IgD-negative memory B cell (primary cell): ENCODE data around the gene HTR4. TPM values are rescaled to one million over a fixed set of nuclear protein-coding genes. Genes with fewer than 3 reads are reported as not detected.

ENCODE experiments used
- H3K27ac Mint-ChIP-seq, 3 donors: one replicate each; pipeline ENCODE4 v1.8.0; 2020 to 2022; ENCODE audit warnings: mild to moderate bottlenecking in 3 of 3, mixed read lengths in 3 of 3, moderate library complexity in 1 of 3
- H3K27me3 Mint-ChIP-seq: one replicate; pipeline ENCODE4 v1.8.0; 2021; ENCODE audit warnings: mixed read lengths
- H3K36me3 Mint-ChIP-seq: one replicate; pipeline ENCODE4 v1.8.0; 2020; ENCODE audit warnings: mild to moderate bottlenecking, mixed read lengths
- H3K4me1 Mint-ChIP-seq, 3 donors: one replicate each; pipeline ENCODE4 v1.8.0; 2020 to 2022; ENCODE audit warnings: mixed read lengths in 3 of 3, mild to moderate bottlenecking in 1 of 3
- H3K4me3 Mint-ChIP-seq, 4 donors: one replicate each; pipeline ENCODE4 v1.8.0; 2020 to 2022; ENCODE audit warnings: mild to moderate bottlenecking in 4 of 4, mixed read lengths in 4 of 4, moderate library complexity in 3 of 4
- H3K9me3 Mint-ChIP-seq, 3 donors: one replicate each; pipeline ENCODE4 v1.8.0; 2020 to 2021; ENCODE audit warnings: mixed read lengths in 3 of 3, mild to moderate bottlenecking in 1 of 3
- polyA plus RNA-seq: library from polyadenylated mRNA; unstranded; fragments of 300-500 nt; fragmentation: Illumina TruSeq; gene quantifications from one replicate; pipeline ENCODE4 v1.2.3, GENCODE V29; 2021

Gene HTR4
- polyA plus RNA-seq, 1 donor from 2014 or later, result not detected

- Mint-ChIP-seq H3K4me1 (no peaks in the 10 kb centered on the region), H3K4me3 (no peak overlapping the region), H3K27me3 (peaks cover 4% of the 10 kb centered on the region), H3K9me3 (no peaks in the 10 kb centered on the region), H3K27ac (no peak overlapping the region), H3K36me3 (no peaks in the 10 kb centered on the region)
Measured at GRCh38 chr5:148606296-148606695, 48.0 kb downstream of the HTR4 start.

GRCh38 chr5:148599187-148599586, 55.1 kb downstream of the HTR4 start:
- peaks cover 4% of the 10 kb centered on the region for H3K27me3 Mint-ChIP-seq
- H3K4me3 Mint-ChIP-seq, result no peak overlapping the region
- no peaks in the 10 kb centered on the region for H3K36me3 Mint-ChIP-seq
- H3K9me3 Mint-ChIP-seq, result peaks cover 0 to 6% (median 2%) of the 10 kb centered on the region in 3 donors
- H3K4me1 Mint-ChIP-seq, result no peaks in the 10 kb centered on the region
- no peak overlapping the region for H3K27ac Mint-ChIP-seq

GRCh38 chr5:148595697-148596096, 58.6 kb downstream of the HTR4 start:
- peaks cover 4% of the 10 kb centered on the region for H3K27me3 Mint-ChIP-seq
- no peaks in the 10 kb centered on the region for H3K4me1 Mint-ChIP-seq
- no peak overlapping the region for H3K4me3 Mint-ChIP-seq
- no peak overlapping the region for H3K27ac Mint-ChIP-seq
- H3K36me3 Mint-ChIP-seq, result no peaks in the 10 kb centered on the region
- H3K9me3 Mint-ChIP-seq, result peaks cover 0 to 6% (median 2%) of the 10 kb centered on the region in 3 donors

GRCh38 chr5:148586796-148587195, 67.5 kb downstream of the HTR4 start:
- H3K36me3 Mint-ChIP-seq, result no peaks in the 10 kb centered on the region
- no peak overlapping the region for H3K4me3 Mint-ChIP-seq
- H3K9me3 Mint-ChIP-seq, result no peaks in the 10 kb centered on the region
- H3K4me1 Mint-ChIP-seq, result no peaks in the 10 kb centered on the region
- no peaks in the 10 kb centered on the region for H3K27me3 Mint-ChIP-seq
- H3K27ac Mint-ChIP-seq, result no peak overlapping the region

GRCh38 chr5:148585988-148586387, 68.3 kb downstream of the HTR4 start:
- Mint-ChIP-seq H3K9me3 (peaks cover 0 to 4% (median 0%) of the 10 kb centered on the region in 3 donors), H3K27me3 (no peaks in the 10 kb centered on the region), H3K4me1 (no peaks in the 10 kb centered on the region), H3K36me3 (no peaks in the 10 kb centered on the region), H3K4me3 (no peak overlapping the region), H3K27ac (no peak overlapping the region)

- no peaks in the 10 kb centered on the region for H3K27me3 Mint-ChIP-seq
- no peak overlapping the region for H3K4me3 Mint-ChIP-seq
- peaks cover 0 to 10% (median 2%) of the 10 kb centered on the region in 3 donors for H3K9me3 Mint-ChIP-seq
- no peaks in the 10 kb centered on the region for H3K4me1 Mint-ChIP-seq
- H3K27ac Mint-ChIP-seq, result no peak overlapping the region
- H3K36me3 Mint-ChIP-seq, result no peaks in the 10 kb centered on the region
Measured at GRCh38 chr5:148584103-148584502, 70.2 kb downstream of the HTR4 start.

GRCh38 chr5:148583421-148583965, 70.8 kb downstream of the HTR4 start:
- H3K4me1 Mint-ChIP-seq, result no peaks in the 10 kb centered on the region
- no peak overlapping the region for H3K27ac Mint-ChIP-seq
- H3K36me3 Mint-ChIP-seq, result no peaks in the 10 kb centered on the region

GRCh38 chr5:148574167-148574566, 80.2 kb downstream of the HTR4 start:
- H3K27ac Mint-ChIP-seq, result no peak overlapping the region
- H3K4me3 Mint-ChIP-seq, result no peak overlapping the region
- no peaks in the 10 kb centered on the region for H3K4me1 Mint-ChIP-seq
- H3K9me3 Mint-ChIP-seq, result no peaks in the 10 kb centered on the region
- no peaks in the 10 kb centered on the region for H3K36me3 Mint-ChIP-seq
- H3K27me3 Mint-ChIP-seq, result peaks cover 6% of the 10 kb centered on the region

More at GRCh38 chr5:148583421-148583965, 70.8 kb downstream of the HTR4 start:
- H3K9me3 Mint-ChIP-seq, result peaks cover 0 to 10% (median 2%) of the 10 kb centered on the region in 3 donors
- no peak overlapping the region for H3K4me3 Mint-ChIP-seq
- H3K27me3 Mint-ChIP-seq, result no peaks in the 10 kb centered on the region

GRCh38 chr5:148573374-148573773, 81.0 kb downstream of the HTR4 start:
- H3K27ac Mint-ChIP-seq, result no peak overlapping the region

GRCh38 chr5:148569948-148570347, 84.4 kb downstream of the HTR4 start:
- no peaks in the 10 kb centered on the region for H3K4me1 Mint-ChIP-seq
- no peak overlapping the region for H3K27ac Mint-ChIP-seq
- peaks cover 0 to 2% (median 0%) of the 10 kb centered on the region in 3 donors for H3K9me3 Mint-ChIP-seq
- no peaks in the 10 kb centered on the region for H3K36me3 Mint-ChIP-seq
- peaks cover 7% of the 10 kb centered on the region for H3K27me3 Mint-ChIP-seq
- no peak overlapping the region for H3K4me3 Mint-ChIP-seq

More at GRCh38 chr5:148573374-148573773, 81.0 kb downstream of the HTR4 start:
- Mint-ChIP-seq H3K27me3 (peaks cover 7% of the 10 kb centered on the region), H3K9me3 (no peaks in the 10 kb centered on the region), H3K4me3 (no peak overlapping the region), H3K4me1 (no peaks in the 10 kb centered on the region), H3K36me3 (no peaks in the 10 kb centered on the region)

GRCh38 chr5:148565148-148565547, 89.2 kb downstream of the HTR4 start:
- H3K27ac Mint-ChIP-seq, result no peak overlapping the region
- H3K4me1 Mint-ChIP-seq, result no peaks in the 10 kb centered on the region
- H3K9me3 Mint-ChIP-seq, result peaks cover 0 to 2% (median 0%) of the 10 kb centered on the region in 3 donors
- no peaks in the 10 kb centered on the region for H3K36me3 Mint-ChIP-seq
- H3K27me3 Mint-ChIP-seq, result peaks cover 4% of the 10 kb centered on the region
- H3K4me3 Mint-ChIP-seq, result no peak overlapping the region

- peaks cover 3% of the 10 kb centered on the region for H3K27me3 Mint-ChIP-seq
- no peaks in the 10 kb centered on the region for H3K36me3 Mint-ChIP-seq
- H3K27ac Mint-ChIP-seq, result peak overlapping the region in 1 of 3 donors; percentile 36
- H3K4me3 Mint-ChIP-seq, result no peak overlapping the region
- no peaks in the 10 kb centered on the region for H3K4me1 Mint-ChIP-seq
- H3K9me3 Mint-ChIP-seq, result peaks cover 0 to 2% (median 0%) of the 10 kb centered on the region in 3 donors
Measured at GRCh38 chr5:148563021-148563420, 91.3 kb downstream of the HTR4 start.

- Mint-ChIP-seq H3K36me3 (no peaks in the 10 kb centered on the region), H3K27me3 (peaks cover 3% of the 10 kb centered on the region), H3K4me3 (no peak overlapping the region), H3K9me3 (peaks cover 0 to 2% (median 0%) of the 10 kb centered on the region in 3 donors), H3K4me1 (no peaks in the 10 kb centered on the region), H3K27ac (no peak overlapping the region)
Measured at GRCh38 chr5:148561801-148562311, 92.5 kb downstream of the HTR4 start.

- Mint-ChIP-seq H3K9me3 (no peaks in the 10 kb centered on the region), H3K4me1 (no peaks in the 10 kb centered on the region), H3K27me3 (peaks cover 3% of the 10 kb centered on the region), H3K36me3 (no peaks in the 10 kb centered on the region), H3K27ac (no peak overlapping the region), H3K4me3 (no peak overlapping the region)
Measured at GRCh38 chr5:148559461-148559860, 94.9 kb downstream of the HTR4 start.

- Mint-ChIP-seq H3K9me3 (no peaks in the 10 kb centered on the region), H3K4me3 (no peak overlapping the region), H3K27me3 (peaks cover 3% of the 10 kb centered on the region)
Measured at GRCh38 chr5:148558892-148559291, 95.4 kb downstream of the HTR4 start.

GRCh38 chr5:148556835-148557234, 97.5 kb downstream of the HTR4 start:
- H3K27ac Mint-ChIP-seq, result no peak overlapping the region
- peaks cover 2% of the 10 kb centered on the region for H3K27me3 Mint-ChIP-seq
- no peak overlapping the region for H3K4me3 Mint-ChIP-seq

More at GRCh38 chr5:148558892-148559291, 95.4 kb downstream of the HTR4 start:
- no peaks in the 10 kb centered on the region for H3K36me3 Mint-ChIP-seq
- H3K4me1 Mint-ChIP-seq, result no peaks in the 10 kb centered on the region
- no peak overlapping the region for H3K27ac Mint-ChIP-seq

More at GRCh38 chr5:148556835-148557234, 97.5 kb downstream of the HTR4 start:
- Mint-ChIP-seq H3K4me1 (no peaks in the 10 kb centered on the region), H3K36me3 (no peaks in the 10 kb centered on the region), H3K9me3 (no peaks in the 10 kb centered on the region)
